K562 (cell line): Measurements from ENCODE around the gene RCE1. TPM values are rescaled to one million over a fixed set of nuclear protein-coding genes. Genes with fewer than 3 reads are reported as not detected.
A peak's percentile ranks its signal among the peaks of the same experiment; 100 is the strongest.

ENCODE experiments used
- ATAC-seq: fragments of 200-7000 bp; cut with Tn5 transposase; 3 replicates; pipeline ENCODE4 v1.9.1; 2020; ENCODE audit warnings: moderate library complexity
- BruUV-seq: library from RNA; stranded (reverse); fragments of 400-500 nt; replicated peaks from 2 replicates; lab custom pipeline; 2021; lab: Mats Ljungman, UMichigan
- CTCF ChIA-PET: fragments of 300-600 bp; formaldehyde crosslinking; extraction: SDS; loops from one replicate; lab custom pipeline; 2021; ENCODE audit warnings: low intra/inter-chr PET ratio; lab: Yijun Ruan, JAX
- POLR2A ChIA-PET: fragments of 300-600, 350-650 bp; sonication (Branson Sonifier 250); formaldehyde crosslinking; extraction: SDS; loops from one replicate; lab custom pipeline; 2021; ENCODE audit warnings: antibody characterized with exemption, inconsistent platforms; lab: Yijun Ruan, JAX
- DNase-seq, 4 experiments: peaks; one replicate each; pipeline versions ENCODE4 v3.0.0 to v3.0.0-alpha.2; 2011 to 2018; ENCODE audit warnings: low spot score in 3 of 4, mixed read lengths in 3 of 4; ENCODE audit errors: extremely low read depth in 1 of 4
- FAIRE-seq: peaks from 2 replicates; lab custom pipeline; 2011; peaks lifted over from hg19 to GRCh38; lab: Jason Lieb, UNC
- H2AFZ ChIP-seq: 2 replicates; pipeline ENCODE4 v1.6.0; 2011; ENCODE audit warnings: low read depth, low read length, control low read depth, inconsistent platforms
- H3K27ac ChIP-seq: fragments of 200-600 bp; 3 replicates; pipeline ENCODE4 v1.8.0; 2011; ENCODE audit warnings: low read depth, mild to moderate bottlenecking, control low read depth, inconsistent platforms, low read length, moderate library complexity, mixed read lengths; ENCODE audit errors: extremely low read depth
- H3K27me3 ChIP-seq, 2 experiments: fragments of 300-600 bp in 1 of 2; 2 replicates in 1 of 2; 3 replicates in 1 of 2; pipeline versions ENCODE4 v1.6.0 to v1.8.0; 2011; ENCODE audit warnings: inconsistent platforms in 2 of 2, low read length in 2 of 2, mild to moderate bottlenecking in 1 of 2, mixed read lengths in 1 of 2, moderate library complexity in 1 of 2; ENCODE audit not compliant: control insufficient read depth in 2 of 2, insufficient read depth in 2 of 2
- H3K36me3 ChIP-seq: fragments of 300-600 bp; 3 replicates; pipeline ENCODE4 v1.8.0; 2011; ENCODE audit warnings: mild to moderate bottlenecking, low read length, inconsistent platforms; ENCODE audit not compliant: control insufficient read depth, insufficient read depth
- H3K4me1 ChIP-seq, 2 experiments: fragments of 200-600 bp in 1 of 2; replicated peaks in 1 of 2; 2 replicates in 1 of 2; 3 replicates in 1 of 2; pipeline versions ENCODE4 v1.5.1 to v1.8.0; 2011; ENCODE audit warnings: inconsistent platforms in 2 of 2, low read length in 2 of 2, mild to moderate bottlenecking in 1 of 2, mixed read lengths in 1 of 2, moderate library complexity in 1 of 2; ENCODE audit not compliant: control insufficient read depth in 2 of 2, insufficient read depth in 2 of 2
- H3K4me2 ChIP-seq: 2 replicates; pipeline ENCODE4 v1.6.1; 2011; ENCODE audit warnings: low read length, control low read depth, inconsistent platforms, mixed read lengths; ENCODE audit not compliant: insufficient read depth
- H3K4me3 ChIP-seq: fragments of 200-600 bp; sonication (generic), shearing (Covaris generic); 2 replicates; pipeline ENCODE4 v1.5.1; 2016; ENCODE audit warnings: control low read depth, inconsistent platforms
- H3K79me2 ChIP-seq: fragments of 200-600 bp; 3 replicates; pipeline ENCODE4 v1.8.0; 2011; ENCODE audit warnings: low read length, inconsistent platforms; ENCODE audit not compliant: control insufficient read depth, insufficient read depth
- H3K9ac ChIP-seq, 2 experiments: 2 replicates each; pipeline versions ENCODE4 v1.6.0 to v1.6.1; 2011; ENCODE audit warnings: low read depth in 2 of 2, low read length in 2 of 2, control low read depth in 1 of 2, inconsistent platforms in 1 of 2, mild to moderate bottlenecking in 1 of 2, mixed read lengths in 1 of 2; ENCODE audit not compliant: insufficient read depth in 1 of 2
- H3K9me1 ChIP-seq: one replicate; pipeline ENCODE4 v1.6.0; 2011; ENCODE audit warnings: inconsistent platforms, mild to moderate bottlenecking, low read length, moderate library complexity; ENCODE audit not compliant: control insufficient read depth, insufficient read depth
- H3K9me3 ChIP-seq: replicated peaks from 2 replicates; pipeline ENCODE4 v1.5.1; 2011; ENCODE audit warnings: low read depth, low read length, inconsistent platforms; ENCODE audit not compliant: control insufficient read depth, insufficient read depth
- H4K20me1 ChIP-seq: replicated peaks from 2 replicates; pipeline ENCODE4 v1.6.1; 2011; ENCODE audit warnings: low read length, inconsistent platforms, mixed read lengths; ENCODE audit not compliant: control insufficient read depth, insufficient read depth
- CREM ChIP-seq: IDR thresholded peaks from 2 replicates; pipeline ENCODE4 v1.6.1; 2014; ENCODE audit warnings: antibody characterized with exemption, low read depth
- ESRRB ChIP-seq: fragments of 250-450 bp; sonication (Bioruptor Pico); IDR thresholded peaks from 2 replicates; pipeline ENCODE4 v1.5.0; 2020; ENCODE audit warnings: mild to moderate bottlenecking, moderate library complexity, borderline replicate concordance
- MBD2 ChIP-seq: sonication (generic); IDR thresholded peaks from 2 replicates; pipeline ENCODE4 v1.6.1; 2016; ENCODE audit warnings: low read depth, borderline replicate concordance
- NFYB ChIP-seq: IDR thresholded peaks from 2 replicates; pipeline ENCODE4 v1.6.1; 2011; ENCODE audit warnings: mild to moderate bottlenecking, moderate library complexity; ENCODE audit not compliant: insufficient read length; ENCODE audit errors: extremely low read depth
- POLR2G ChIP-seq: fragments of 200-400 bp; formaldehyde crosslinking; IDR thresholded peaks from 2 replicates; pipeline ENCODE4 v1.6.1; 2017; ENCODE audit warnings: low read depth, mild to moderate bottlenecking, antibody characterized with exemption, low read length, moderate library complexity
- RBFOX2 ChIP-seq: fragments of 200-400 bp; formaldehyde crosslinking; IDR thresholded peaks from 2 replicates; pipeline ENCODE4 v1.6.1; 2017; ENCODE audit warnings: low read depth, mild to moderate bottlenecking, low read length, moderate library complexity
- RBM22 ChIP-seq: fragments of 200-400 bp; formaldehyde crosslinking; IDR thresholded peaks from 2 replicates; pipeline ENCODE4 v1.6.1; 2018; ENCODE audit warnings: low read length, low read depth; ENCODE audit not compliant: poor library complexity, severe bottlenecking
- ZNF699 ChIP-seq: fragments of 250-450 bp; sonication (Bioruptor Pico); IDR thresholded peaks from 2 replicates; pipeline ENCODE4 v1.8.0; 2021; ENCODE audit warnings: mild to moderate bottlenecking, moderate library complexity; ENCODE audit not compliant: insufficient replicate concordance
- WGBS: fragments of 100-300 bp; shearing (Covaris generic); methylation state at CpG from one replicate; pipeline ENCODE4 v1.1.6; 2016; ENCODE audit warnings: low coverage, mixed read lengths; ENCODE audit not compliant: insufficient coverage; ENCODE audit errors: missing lambda C conversion rate; 5-methylcytosine and 5-hydroxymethylcytosine counted together
- in situ Hi-C: fragments of 300-500 bp; cut with MboI; formaldehyde crosslinking; loops from 4 replicates; pipeline ENCODE4 v1.15.0; 2018; ENCODE audit warnings: inconsistent platforms, mixed read lengths
- intact Hi-C: fragments of 100-400 bp; cut with micrococcal nuclease; formaldehyde crosslinking; loops from 2 replicates; pipeline ENCODE4 v1.14.2; 2022
- polyA plus RNA-seq, 8 experiments: library from polyadenylated mRNA; depleted of rRNA in 4 of 8; stranded (reverse) in 5 of 8; unstranded in 3 of 8; fragments of >200 nt; fragmentation: Nextera tagmentation in 2 of 8; fragmentation: Illumina TruSeq in 1 of 8; extraction: Ambion mirVana in 2 of 8; extraction: Trizol in 1 of 8; gene quantifications; 2 replicates each; pipeline versions ENCODE4 v1.2.1 to v1.2.3, GENCODE V29; 2011 to 2014; ENCODE audit warnings: inconsistent platforms in 1 of 8, missing spikeins in 1 of 8
- total RNA-seq, 7 experiments: library from RNA; depleted of rRNA in 6 of 7; stranded (reverse); fragments of >200 nt in 6 of 7; fragmentation: Illumina TruSeq in 2 of 7; extraction: Trizol in 2 of 7; gene quantifications; 2 replicates each; pipeline versions ENCODE4 v1.2.1 to v1.2.3, GENCODE V29; 2011 to 2021; ENCODE audit warnings: low replicate concordance in 1 of 7
- TF ChIP-seq, protein P1 (sequence below): conservative IDR thresholded peaks from 2 replicates; pipeline ENCODE4 v1.6.1; 2011; ENCODE audit warnings: low read depth, mild to moderate bottlenecking, low read length; ENCODE audit not compliant: control insufficient read depth
- TF ChIP-seq, protein P2 (sequence below): sonication (generic); formaldehyde crosslinking; IDR thresholded peaks from 2 replicates; pipeline ENCODE4 v1.9.0; 2022; ENCODE audit warnings: mild to moderate bottlenecking, missing genetic modification reagents
- TF ChIP-seq, protein P3 (sequence below): sonication (generic); formaldehyde crosslinking; IDR thresholded peaks from 2 replicates; pipeline ENCODE4 v1.8.1; 2023; ENCODE audit warnings: mild to moderate bottlenecking, missing genetic modification reagents

RCE1 gene
- total and polyA plus RNA-seq, 9 of the 15 experiments (the other 6 are each of a cell fraction or from before 2014, with no cell fraction given), result 0.75 to 41.5 (median 15.1) TPM

DNA sequence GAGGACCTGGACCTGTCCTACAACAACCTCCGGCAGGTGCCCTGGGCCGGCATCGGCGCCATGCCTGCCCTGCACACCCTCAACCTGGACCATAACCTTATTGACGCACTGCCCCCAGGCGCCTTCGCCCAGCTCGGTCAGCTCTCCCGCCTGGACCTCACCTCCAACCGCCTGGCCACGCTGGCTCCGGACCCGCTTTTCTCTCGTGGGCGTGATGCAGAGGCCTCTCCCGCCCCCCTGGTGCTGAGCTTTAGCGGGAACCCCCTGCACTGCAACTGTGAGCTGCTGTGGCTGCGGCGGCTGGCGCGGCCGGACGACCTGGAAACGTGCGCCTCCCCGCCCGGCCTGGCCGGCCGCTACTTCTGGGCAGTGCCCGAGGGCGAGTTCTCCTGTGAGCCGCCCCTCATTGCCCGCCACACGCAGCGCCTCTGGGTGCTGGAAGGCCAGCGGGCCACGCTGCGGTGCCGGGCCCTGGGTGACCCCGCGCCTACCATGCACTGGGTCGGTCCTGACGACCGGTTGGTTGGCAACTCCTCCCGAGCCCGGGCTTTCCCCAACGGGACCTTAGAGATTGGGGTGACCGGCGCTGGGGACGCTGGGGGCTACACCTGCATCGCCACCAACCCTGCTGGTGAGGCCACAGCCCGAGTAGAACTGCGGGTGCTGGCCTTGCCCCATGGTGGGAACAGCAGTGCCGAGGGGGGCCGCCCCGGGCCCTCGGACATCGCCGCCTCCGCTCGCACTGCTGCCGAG is 15.1 kb downstream of the RCE1 start (continued):
- TF ChIP-seq ZNF699 (CRISPR knock-in tag) (no peak), CREM (no peak)
- TF ChIP-seq, protein P1, sequence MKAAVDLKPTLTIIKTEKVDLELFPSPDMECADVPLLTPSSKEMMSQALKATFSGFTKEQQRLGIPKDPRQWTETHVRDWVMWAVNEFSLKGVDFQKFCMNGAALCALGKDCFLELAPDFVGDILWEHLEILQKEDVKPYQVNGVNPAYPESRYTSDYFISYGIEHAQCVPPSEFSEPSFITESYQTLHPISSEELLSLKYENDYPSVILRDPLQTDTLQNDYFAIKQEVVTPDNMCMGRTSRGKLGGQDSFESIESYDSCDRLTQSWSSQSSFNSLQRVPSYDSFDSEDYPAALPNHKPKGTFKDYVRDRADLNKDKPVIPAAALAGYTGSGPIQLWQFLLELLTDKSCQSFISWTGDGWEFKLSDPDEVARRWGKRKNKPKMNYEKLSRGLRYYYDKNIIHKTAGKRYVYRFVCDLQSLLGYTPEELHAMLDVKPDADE, result no peak

DNA sequence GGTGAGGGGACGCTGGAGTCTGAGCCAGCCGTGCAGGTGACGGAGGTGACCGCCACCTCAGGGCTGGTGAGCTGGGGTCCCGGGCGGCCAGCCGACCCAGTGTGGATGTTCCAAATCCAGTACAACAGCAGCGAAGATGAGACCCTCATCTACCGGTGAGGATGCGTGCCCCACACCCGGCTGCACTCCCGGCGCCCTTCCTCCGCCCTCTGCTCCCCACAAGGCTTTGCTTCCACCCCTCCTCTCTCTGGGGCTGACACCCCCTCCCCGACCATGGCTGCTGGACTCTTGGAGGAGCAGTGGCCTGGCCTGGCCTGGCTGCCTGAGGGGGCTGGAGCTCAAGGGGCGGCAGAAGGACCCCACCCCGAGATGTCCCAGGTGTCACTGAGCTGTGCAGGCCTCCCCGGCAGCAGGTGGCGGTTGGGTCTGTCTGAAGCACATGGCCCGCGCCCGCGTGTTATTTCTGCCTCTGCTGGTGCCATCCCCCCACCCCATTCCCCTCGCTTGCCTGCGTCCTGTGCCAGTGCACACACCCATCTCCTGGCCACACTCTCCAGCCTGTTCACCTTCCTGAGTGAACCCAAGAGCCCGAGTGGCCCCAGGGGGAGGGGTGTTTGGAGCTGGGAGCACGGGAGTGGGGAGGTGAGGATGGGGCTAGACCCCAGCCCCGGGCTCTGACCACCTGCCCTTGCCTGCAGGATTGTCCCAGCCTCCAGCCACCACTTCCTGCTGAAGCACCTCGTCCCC is 15.9 kb downstream of the RCE1 start:
- 88% methylated on average over 29 of the region's 29 CpGs for WGBS
- H3K9me3 ChIP-seq, result no peaks in the 10 kb centered on the region
- H2AFZ ChIP-seq, result no peak overlapping the region
- H3K27ac ChIP-seq, result no peak overlapping the region
- CTCF ChIA-PET, result no interaction called here
- intact Hi-C loops (no loop called here), in situ Hi-C loops (no loop called here)
- TF ChIP-seq, protein P2, sequence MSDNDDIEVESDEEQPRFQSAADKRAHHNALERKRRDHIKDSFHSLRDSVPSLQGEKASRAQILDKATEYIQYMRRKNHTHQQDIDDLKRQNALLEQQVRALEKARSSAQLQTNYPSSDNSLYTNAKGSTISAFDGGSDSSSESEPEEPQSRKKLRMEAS, result 0 out of 2 replicates have a peak, but pooled peaks have one; percentile 39
- TF ChIP-seq ESRRB (CRISPR knock-in tag) (no peak), MBD2 (no peak), RBFOX2 (peak; percentile 49), NFYB (no peak), POLR2G (peak; percentile 42; the same call in 1 of the 2 replicates), RBM22 (peak; percentile 52)
- TF ChIP-seq, protein P3, sequence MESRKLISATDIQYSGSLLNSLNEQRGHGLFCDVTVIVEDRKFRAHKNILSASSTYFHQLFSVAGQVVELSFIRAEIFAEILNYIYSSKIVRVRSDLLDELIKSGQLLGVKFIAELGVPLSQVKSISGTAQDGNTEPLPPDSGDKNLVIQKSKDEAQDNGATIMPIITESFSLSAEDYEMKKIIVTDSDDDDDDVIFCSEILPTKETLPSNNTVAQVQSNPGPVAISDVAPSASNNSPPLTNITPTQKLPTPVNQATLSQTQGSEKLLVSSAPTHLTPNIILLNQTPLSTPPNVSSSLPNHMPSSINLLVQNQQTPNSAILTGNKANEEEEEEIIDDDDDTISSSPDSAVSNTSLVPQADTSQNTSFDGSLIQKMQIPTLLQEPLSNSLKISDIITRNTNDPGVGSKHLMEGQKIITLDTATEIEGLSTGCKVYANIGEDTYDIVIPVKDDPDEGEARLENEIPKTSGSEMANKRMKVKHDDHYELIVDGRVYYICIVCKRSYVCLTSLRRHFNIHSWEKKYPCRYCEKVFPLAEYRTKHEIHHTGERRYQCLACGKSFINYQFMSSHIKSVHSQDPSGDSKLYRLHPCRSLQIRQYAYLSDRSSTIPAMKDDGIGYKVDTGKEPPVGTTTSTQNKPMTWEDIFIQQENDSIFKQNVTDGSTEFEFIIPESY (CRISPR knock-in tag), result 0 out of 2 replicates have a peak, but pooled peaks have one; percentile 41
- POLR2A ChIA-PET, result interaction anchor here (1.0 to 1.1 kb wide), 2 partner anchors 9 to 16 kb away, joined by 3 read pairs; partner anchors contain the start of gene RCE1
- no TSS peak for BruUV-seq
- peaks cover 25% of the 10 kb centered on the region for H3K79me2 ChIP-seq
- DNase-seq (no peak), ATAC-seq (no peak), FAIRE-seq (no peak)
- H3K27me3 ChIP-seq, result no peaks in the 10 kb centered on the region
- H3K9ac ChIP-seq, result peak overlapping the region in 1 of 2 experiments; percentile 83; a peak in 2 of 4 replicates
- peaks cover 36% of the 10 kb centered on the region; the same call in 1 of the 3 replicates for H3K36me3 ChIP-seq
- H4K20me1 ChIP-seq, result 0 out of 2 replicates have a peak, but pooled peaks cover 2% of the 10 kb centered on the region
- no peak overlapping the region for H3K4me2 ChIP-seq
- peaks cover 8 to 83% of the 10 kb centered on the region in 2 experiments; a peak in 4 of 5 replicates for H3K4me1 ChIP-seq
- no peaks in the 10 kb centered on the region for H3K9me1 ChIP-seq
- no peak overlapping the region for H3K4me3 ChIP-seq
